ENCODE measurements around the gene MAP2. TPM values are rescaled to one million over a fixed set of nuclear protein-coding genes. Genes with fewer than 3 reads are reported as not detected.

The MAP2 gene
- total RNA-seq, 1 experiment from 2014 or later = 40.2 TPM

- H3K27ac Mint-ChIP-seq (ENCODE audit: low read depth, unreplicated experiment) = peak overlapping the region; percentile 91
- DNase-seq (ENCODE audit: unreplicated experiment) = no peak
- peaks cover 10% of the 10 kb centered on the region for H3K4me1 Mint-ChIP-seq (ENCODE audit: insufficient read depth, unreplicated experiment)
- POLR2A ChIA-PET = interaction anchor here (0.7 to 1.7 kb wide), 5 partner anchors 10 to 42 kb away, joined by 3 to 14 read pairs (median 6); no protein-coding TSS in a partner anchor
- no peak overlapping the region for H3K4me3 Mint-ChIP-seq (ENCODE audit: unreplicated experiment)
- CTCF ChIA-PET = interaction anchor here (0.9 to 2.6 kb wide), 4 partner anchors 14 to 48 kb away, joined by 3 to 10 read pairs (median 6); partner anchors contain the start of gene MAP2
- no peaks in the 10 kb centered on the region for H3K27me3 Mint-ChIP-seq (ENCODE audit: insufficient read depth, unreplicated experiment)
- TF ChIP-seq, protein P1, sequence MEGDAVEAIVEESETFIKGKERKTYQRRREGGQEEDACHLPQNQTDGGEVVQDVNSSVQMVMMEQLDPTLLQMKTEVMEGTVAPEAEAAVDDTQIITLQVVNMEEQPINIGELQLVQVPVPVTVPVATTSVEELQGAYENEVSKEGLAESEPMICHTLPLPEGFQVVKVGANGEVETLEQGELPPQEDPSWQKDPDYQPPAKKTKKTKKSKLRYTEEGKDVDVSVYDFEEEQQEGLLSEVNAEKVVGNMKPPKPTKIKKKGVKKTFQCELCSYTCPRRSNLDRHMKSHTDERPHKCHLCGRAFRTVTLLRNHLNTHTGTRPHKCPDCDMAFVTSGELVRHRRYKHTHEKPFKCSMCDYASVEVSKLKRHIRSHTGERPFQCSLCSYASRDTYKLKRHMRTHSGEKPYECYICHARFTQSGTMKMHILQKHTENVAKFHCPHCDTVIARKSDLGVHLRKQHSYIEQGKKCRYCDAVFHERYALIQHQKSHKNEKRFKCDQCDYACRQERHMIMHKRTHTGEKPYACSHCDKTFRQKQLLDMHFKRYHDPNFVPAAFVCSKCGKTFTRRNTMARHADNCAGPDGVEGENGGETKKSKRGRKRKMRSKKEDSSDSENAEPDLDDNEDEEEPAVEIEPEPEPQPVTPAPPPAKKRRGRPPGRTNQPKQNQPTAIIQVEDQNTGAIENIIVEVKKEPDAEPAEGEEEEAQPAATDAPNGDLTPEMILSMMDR (IDR thresholded peaks at IDR 0.05; ENCODE audit: unreplicated experiment) = no peak
- H3K9me3 Mint-ChIP-seq (ENCODE audit: unreplicated experiment) = peaks cover 8% of the 10 kb centered on the region
- no peaks in the 10 kb centered on the region for H3K36me3 Mint-ChIP-seq (ENCODE audit: insufficient read depth, unreplicated experiment)
- intact Hi-C loops (cut with micrococcal nuclease) = loop anchor here (5.0 kb wide), 1 partner anchor 40 kb away; the partner anchor contains the start of gene MAP2
- TSS peak; percentile 97 for BruUV-seq (replicated peaks)
Measured at GRCh38 chr2:209382775-209383174, 41.1 kb upstream of the MAP2 start.

DNA sequence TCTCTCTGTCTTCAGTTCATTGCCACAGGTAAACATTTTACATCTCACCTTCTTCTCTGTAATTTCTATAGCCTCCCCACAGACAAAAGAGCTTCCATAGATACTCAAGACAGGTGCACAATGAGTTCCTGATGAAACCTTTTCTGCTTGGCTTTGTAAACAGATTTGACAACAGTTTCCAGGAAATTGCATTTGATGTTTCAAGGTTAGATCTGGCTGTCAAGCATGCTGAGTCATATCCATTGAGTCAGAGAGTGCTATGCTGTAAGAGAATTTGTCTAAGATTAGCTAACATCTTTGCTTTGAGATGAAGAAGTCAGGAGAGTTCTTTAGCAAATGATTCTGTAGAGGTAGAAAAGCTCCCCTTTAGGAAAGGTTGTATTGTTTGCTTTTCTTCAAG lies 40.6 kb upstream of the MAP2 start:
- peak overlapping the region; percentile 91 for H3K27ac Mint-ChIP-seq (ENCODE audit: low read depth, unreplicated experiment)
- H3K4me3 Mint-ChIP-seq (ENCODE audit: unreplicated experiment) = no peak overlapping the region
- H3K36me3 Mint-ChIP-seq (ENCODE audit: insufficient read depth, unreplicated experiment) = no peaks in the 10 kb centered on the region
- ChIA-PET POLR2A (interaction anchor here (0.6 to 1.7 kb wide), 7 partner anchors 10 to 861 kb away, joined by 3 to 14 read pairs (median 4); no protein-coding TSS in a partner anchor), CTCF (interaction anchor here (0.8 to 2.6 kb wide), 5 partner anchors 15 to 48 kb away, joined by 3 to 10 read pairs (median 4); partner anchors contain the start of gene MAP2)
- TF ChIP-seq, protein P1 (IDR thresholded peaks at IDR 0.05; ENCODE audit: unreplicated experiment) = no peak
- H3K4me1 Mint-ChIP-seq (ENCODE audit: insufficient read depth, unreplicated experiment) = peaks cover 10% of the 10 kb centered on the region
- intact Hi-C loops (cut with micrococcal nuclease) = loop anchor here (5.0 kb wide), 1 partner anchor 39 kb away; the partner anchor contains the start of gene MAP2
- H3K27me3 Mint-ChIP-seq (ENCODE audit: insufficient read depth, unreplicated experiment) = no peaks in the 10 kb centered on the region
- no TSS peak for BruUV-seq (replicated peaks)
- peak; percentile 89 for DNase-seq (ENCODE audit: unreplicated experiment)
- H3K9me3 Mint-ChIP-seq (ENCODE audit: unreplicated experiment) = peaks cover 8% of the 10 kb centered on the region

GRCh38 chr2:209387389-209387788 lies 36.5 kb upstream of the MAP2 start:
- no peaks in the 10 kb centered on the region for H3K27me3 Mint-ChIP-seq (ENCODE audit: insufficient read depth, unreplicated experiment)
- CTCF ChIA-PET = interaction anchor here (0.6 to 3.2 kb wide), 3 partner anchors 37 to 1293 kb away, joined by 4 to 18 read pairs (median 6); no protein-coding TSS in a partner anchor
- TF ChIP-seq, protein P1 (IDR thresholded peaks at IDR 0.05; ENCODE audit: unreplicated experiment) = no peak
- peaks cover 8% of the 10 kb centered on the region for H3K9me3 Mint-ChIP-seq (ENCODE audit: unreplicated experiment)
- no peak for DNase-seq (ENCODE audit: unreplicated experiment)
- peaks cover 20% of the 10 kb centered on the region for H3K4me1 Mint-ChIP-seq (ENCODE audit: insufficient read depth, unreplicated experiment)
- no TSS peak for BruUV-seq (replicated peaks)
- intact Hi-C loops (cut with micrococcal nuclease) = loop anchor here (5.0 kb wide), 1 partner anchor 110 kb away; no protein-coding TSS in a partner anchor
- no peak overlapping the region for H3K4me3 Mint-ChIP-seq (ENCODE audit: unreplicated experiment)
- H3K27ac Mint-ChIP-seq (ENCODE audit: low read depth, unreplicated experiment) = no peak overlapping the region
- H3K36me3 Mint-ChIP-seq (ENCODE audit: insufficient read depth, unreplicated experiment) = no peaks in the 10 kb centered on the region
- POLR2A ChIA-PET = interaction anchor here (2.1 kb wide), 1 partner anchor 18 kb away, joined by 12 read pairs; no protein-coding TSS in a partner anchor

DNA sequence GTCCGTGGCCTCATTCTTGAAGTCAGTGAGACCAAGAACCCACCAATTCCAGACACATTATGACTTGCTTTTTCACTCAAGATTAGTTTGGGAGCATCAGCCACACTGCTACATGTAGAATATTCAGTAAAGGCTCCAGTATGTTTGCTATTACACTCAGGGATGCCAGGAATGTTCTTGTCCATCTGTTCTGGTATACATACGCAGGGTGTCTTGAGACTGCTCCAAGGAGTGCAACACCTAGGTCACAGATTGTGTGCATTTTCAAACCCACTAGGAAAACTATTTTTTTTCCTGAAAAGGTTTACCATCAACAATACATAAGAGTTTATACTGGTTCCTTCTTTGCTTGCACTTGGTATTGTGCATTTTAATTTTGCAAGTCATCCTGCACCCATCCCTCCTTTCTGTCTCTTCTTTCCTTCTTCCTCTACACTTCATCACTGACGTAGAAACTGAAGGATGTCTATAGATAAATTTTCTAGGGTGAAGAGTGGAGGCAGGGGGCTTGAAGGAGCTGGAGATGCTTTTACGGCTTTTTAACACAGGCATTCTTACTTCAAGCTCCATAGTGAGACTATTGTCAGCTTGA lies 35.3 kb upstream of the MAP2 start:
- TF ChIP-seq, protein P1 (IDR thresholded peaks at IDR 0.05; ENCODE audit: unreplicated experiment) = no peak
- Mint-ChIP-seq H3K27ac (ENCODE audit: low read depth, unreplicated experiment) (no peak overlapping the region), H3K36me3 (ENCODE audit: insufficient read depth, unreplicated experiment) (no peaks in the 10 kb centered on the region), H3K4me3 (ENCODE audit: unreplicated experiment) (no peak overlapping the region), H3K4me1 (ENCODE audit: insufficient read depth, unreplicated experiment) (peaks cover 13% of the 10 kb centered on the region), H3K9me3 (ENCODE audit: unreplicated experiment) (peaks cover 8% of the 10 kb centered on the region), H3K27me3 (ENCODE audit: insufficient read depth, unreplicated experiment) (no peaks in the 10 kb centered on the region)
- POLR2A ChIA-PET = interaction anchor here (2.1 kb wide), 1 partner anchor 20 kb away, joined by 12 read pairs; no protein-coding TSS in a partner anchor
- BruUV-seq (replicated peaks) = no TSS peak
- CTCF ChIA-PET = interaction anchor here (0.6 to 3.2 kb wide), 3 partner anchors 53 to 326 kb away, joined by 3 to 18 read pairs (median 3); no protein-coding TSS in a partner anchor
- intact Hi-C loops (cut with micrococcal nuclease) = loop anchor here (5.0 kb wide), 1 partner anchor 109 kb away; no protein-coding TSS in a partner anchor
- no peak for DNase-seq (ENCODE audit: unreplicated experiment)
